Measurements from ENCODE around the gene ALDH1A2.

GRCh38 chr15:57911247-57911646 is 154.3 kb downstream of the ALDH1A2 start:
- TF ChIP-seq CTCF (IDR thresholded peaks at IDR 0.05; ENCODE audit: low read depth, low read length) (no peak), EZH2phosphoT487 (IDR thresholded peaks at IDR 0.05; ENCODE audit: low read depth) (no peak)

All from OCI-LY3 (cell line).